Lower leg skin (tissue), 3 donors: ENCODE data around the gene TXNRD2.

Experiments used
- POLR2A ChIP-seq, 2 donors: fragments of 450-650 bp; IDR thresholded peaks; one replicate each; pipeline ENCODE4 v1.6.1; 2016 to 2017; ENCODE audit warnings: antibody characterized with exemption in 2 of 2, mild to moderate bottlenecking in 1 of 2, moderate library complexity in 1 of 2
- TF ChIP-seq, protein P1 (sequence below), 3 donors: fragments of 450-650 bp; IDR thresholded peaks; one replicate each; pipeline ENCODE4 v1.5.1; 2016; ENCODE audit warnings: antibody characterized with exemption in 3 of 3, mild to moderate bottlenecking in 3 of 3, moderate library complexity in 2 of 3

- TF ChIP-seq, protein P1, sequence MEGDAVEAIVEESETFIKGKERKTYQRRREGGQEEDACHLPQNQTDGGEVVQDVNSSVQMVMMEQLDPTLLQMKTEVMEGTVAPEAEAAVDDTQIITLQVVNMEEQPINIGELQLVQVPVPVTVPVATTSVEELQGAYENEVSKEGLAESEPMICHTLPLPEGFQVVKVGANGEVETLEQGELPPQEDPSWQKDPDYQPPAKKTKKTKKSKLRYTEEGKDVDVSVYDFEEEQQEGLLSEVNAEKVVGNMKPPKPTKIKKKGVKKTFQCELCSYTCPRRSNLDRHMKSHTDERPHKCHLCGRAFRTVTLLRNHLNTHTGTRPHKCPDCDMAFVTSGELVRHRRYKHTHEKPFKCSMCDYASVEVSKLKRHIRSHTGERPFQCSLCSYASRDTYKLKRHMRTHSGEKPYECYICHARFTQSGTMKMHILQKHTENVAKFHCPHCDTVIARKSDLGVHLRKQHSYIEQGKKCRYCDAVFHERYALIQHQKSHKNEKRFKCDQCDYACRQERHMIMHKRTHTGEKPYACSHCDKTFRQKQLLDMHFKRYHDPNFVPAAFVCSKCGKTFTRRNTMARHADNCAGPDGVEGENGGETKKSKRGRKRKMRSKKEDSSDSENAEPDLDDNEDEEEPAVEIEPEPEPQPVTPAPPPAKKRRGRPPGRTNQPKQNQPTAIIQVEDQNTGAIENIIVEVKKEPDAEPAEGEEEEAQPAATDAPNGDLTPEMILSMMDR (IDR thresholded peaks at IDR 0.05) = no peak
- no peak for TF ChIP-seq POLR2A (IDR thresholded peaks at IDR 0.05)
Observed at GRCh38 chr22:19990188-19990587, 48.6 kb upstream of the TXNRD2 start.
